SK-N-SH (cell line): ENCODE results near the gene SLC20A1. TPM values are rescaled to one million over a fixed set of nuclear protein-coding genes. Genes with fewer than 3 reads are reported as not detected.

Experiments used
- CTCF ChIA-PET: fragments of 300-600, 350-600 bp; formaldehyde crosslinking; extraction: SDS; loops from one replicate; lab custom pipeline; 2021; lab: Yijun Ruan, JAX
- POLR2A ChIA-PET: fragments of 350-600 bp; sonication (Branson Sonifier 250); formaldehyde crosslinking; extraction: SDS; loops from one replicate; lab custom pipeline; 2020; ENCODE audit warnings: antibody characterized with exemption, inconsistent platforms; lab: Yijun Ruan, JAX
- DNase-seq: peaks from one replicate; pipeline ENCODE4 v3.0.0; 2012
- H2AFZ ChIP-seq: fragments of 200-600 bp; sonication (generic); 2 replicates; pipeline ENCODE4 v1.8.1; 2016; ENCODE audit warnings: antibody characterized with exemption, mild to moderate bottlenecking, low read depth
- H3F3A ChIP-seq: fragments of 200-600 bp; sonication (generic); replicated peaks from 2 replicates; pipeline ENCODE3; 2016; ENCODE audit warnings: antibody characterized with exemption, mild to moderate bottlenecking; ENCODE audit not compliant: insufficient read depth
- H3K27ac ChIP-seq, 2 experiments: fragments of 200-500 bp in 1 of 2; fragments of 200-600 bp in 1 of 2; sonication (Bioruptor generic) in 1 of 2; sonication (generic), shearing (Covaris generic) in 1 of 2; 2 replicates each; pipeline versions ENCODE4 v1.5.1 to v1.6.1; 2014 to 2016; ENCODE audit warnings: low read depth in 2 of 2, inconsistent platforms in 1 of 2, low read length in 1 of 2, mild to moderate bottlenecking in 1 of 2, mixed read lengths in 1 of 2
- H3K27me3 ChIP-seq: fragments of 200-600 bp; sonication (generic), shearing (Covaris generic); 2 replicates; pipeline ENCODE4 v1.6.1; 2016; ENCODE audit warnings: mixed run types; ENCODE audit not compliant: insufficient read depth
- H3K36me3 ChIP-seq, 2 experiments: fragments of 200-500 bp in 1 of 2; fragments of 200-600 bp in 1 of 2; sonication (Bioruptor generic) in 1 of 2; sonication (generic) in 1 of 2; replicated peaks in 1 of 2; 2 replicates each; pipeline versions ENCODE3 to v1.5.1; 2014 to 2016; ENCODE audit warnings: low read length in 1 of 2, mild to moderate bottlenecking in 1 of 2; ENCODE audit not compliant: insufficient read depth in 2 of 2, control insufficient read depth in 1 of 2
- H3K4me1 ChIP-seq, 2 experiments: fragments of 200-500 bp in 1 of 2; fragments of 200-600 bp in 1 of 2; sonication (Bioruptor generic) in 1 of 2; sonication (generic), shearing (Covaris generic) in 1 of 2; 2 replicates each; pipeline versions ENCODE4 v1.5.1 to v1.6.1; 2014 to 2016; ENCODE audit warnings: low read depth in 1 of 2, low read length in 1 of 2, mixed run types in 1 of 2; ENCODE audit not compliant: insufficient read depth in 2 of 2, control insufficient read depth in 1 of 2
- H3K4me2 ChIP-seq: fragments of 200-600 bp; sonication (generic), shearing (Covaris generic); 2 replicates; pipeline ENCODE4 v1.6.1; 2017; ENCODE audit warnings: mixed run types
- H3K4me3 ChIP-seq, 2 experiments: fragments of 200-500 bp in 1 of 2; fragments of 200-600 bp in 1 of 2; sonication (Bioruptor generic) in 1 of 2; sonication (generic), shearing (Covaris generic) in 1 of 2; 2 replicates each; pipeline versions ENCODE4 v1.5.1 to v1.8.1; 2014 to 2016; ENCODE audit warnings: low read depth in 2 of 2, inconsistent platforms in 1 of 2, low read length in 1 of 2, mild to moderate bottlenecking in 1 of 2, mixed read lengths in 1 of 2, moderate library complexity in 1 of 2
- H3K79me2 ChIP-seq: fragments of 200-600 bp; sonication (generic); 2 replicates; pipeline ENCODE4 v1.8.1; 2017; ENCODE audit warnings: mild to moderate bottlenecking; ENCODE audit not compliant: insufficient read depth
- H3K9ac ChIP-seq: fragments of 200-600 bp; sonication (generic); 2 replicates; pipeline ENCODE4 v1.6.1; 2017; ENCODE audit warnings: mixed run types
- H3K9me2 ChIP-seq: fragments of 200-600 bp; sonication (generic); 2 replicates; pipeline ENCODE4 v1.6.1; 2017; ENCODE audit warnings: mixed run types
- H3K9me3 ChIP-seq: fragments of 200-600 bp; sonication (generic); 2 replicates; pipeline ENCODE4 v1.6.1; 2017; ENCODE audit warnings: mixed run types, mild to moderate bottlenecking, moderate library complexity
- H4K20me1 ChIP-seq: fragments of 200-600 bp; sonication (generic); 2 replicates; pipeline ENCODE4 v1.6.1; 2017; ENCODE audit warnings: mild to moderate bottlenecking, mixed run types; ENCODE audit not compliant: insufficient read depth
- CHD2 ChIP-seq: fragments of 150-350 bp; IDR thresholded peaks from 2 replicates; pipeline ENCODE4 v1.6.1; 2018; ENCODE audit warnings: low read length; ENCODE audit not compliant: partially characterized antibody
- FOXJ3 ChIP-seq: sonication (generic); formaldehyde crosslinking; IDR thresholded peaks from 2 replicates; pipeline ENCODE4 v1.5.1; 2020; ENCODE audit warnings: mild to moderate bottlenecking, missing genetic modification reagents
- FOXM1 ChIP-seq: IDR thresholded peaks from 2 replicates; pipeline ENCODE4 v1.4.0; 2012; ENCODE audit warnings: low read depth, mild to moderate bottlenecking
- GABPA ChIP-seq: IDR thresholded peaks from 2 replicates; pipeline ENCODE4 v1.4.0; 2012; ENCODE audit warnings: low read depth, mild to moderate bottlenecking
- JUND ChIP-seq: IDR thresholded peaks from 2 replicates; pipeline ENCODE4 v1.4.0; 2012
- MAX ChIP-seq: IDR thresholded peaks from 2 replicates; pipeline ENCODE4 v1.4.0; 2012; ENCODE audit warnings: low read depth
- MXI1 ChIP-seq: IDR thresholded peaks from 2 replicates; pipeline ENCODE4 v1.6.1; 2012; ENCODE audit warnings: mild to moderate bottlenecking, low read depth, low read length, improper control_type of control experiment
- NFIC ChIP-seq: IDR thresholded peaks from 2 replicates; pipeline ENCODE4 v1.4.0; 2012; ENCODE audit warnings: borderline replicate concordance
- POLR2AphosphoS5 ChIP-seq: IDR thresholded peaks from 2 replicates; pipeline ENCODE4 v1.6.1; 2012; ENCODE audit warnings: low read depth, low read length
- RAD21 ChIP-seq: IDR thresholded peaks from 2 replicates; pipeline ENCODE4 v1.6.1; 2012; ENCODE audit warnings: mild to moderate bottlenecking, low read length
- RCOR1 ChIP-seq: fragments of 150-350 bp; IDR thresholded peaks from 2 replicates; pipeline ENCODE4 v1.6.1; 2017; ENCODE audit warnings: antibody characterized with exemption, low read length
- RFX5 ChIP-seq: IDR thresholded peaks from 2 replicates; pipeline ENCODE4 v1.6.1; 2012; ENCODE audit warnings: mild to moderate bottlenecking, improper control_type of control experiment, low read length
- SIN3A ChIP-seq: IDR thresholded peaks from 2 replicates; pipeline ENCODE4 v1.6.1; 2012; ENCODE audit warnings: low read depth, mild to moderate bottlenecking, low read length, moderate library complexity, borderline replicate concordance
- SMC3 ChIP-seq: IDR thresholded peaks from 2 replicates; pipeline ENCODE4 v1.6.1; 2012; ENCODE audit warnings: low read depth, low read length, improper control_type of control experiment
- TCF12 ChIP-seq: IDR thresholded peaks from 2 replicates; pipeline ENCODE4 v1.4.0; 2012
- USF2 ChIP-seq: fragments of 150-350 bp; IDR thresholded peaks from 2 replicates; pipeline ENCODE4 v1.6.1; 2017; ENCODE audit warnings: antibody characterized with exemption, low read length, low read depth, borderline replicate concordance
- ZBTB33 ChIP-seq: IDR thresholded peaks from 2 replicates; pipeline ENCODE4 v1.4.0; 2012; ENCODE audit warnings: low read depth, borderline replicate concordance
- WGBS: methylation state at CpG from one replicate; pipeline ENCODE4 v1.1.6; 2017; ENCODE audit warnings: low lambda C conversion rate; 5-methylcytosine and 5-hydroxymethylcytosine counted together
- polyA plus RNA-seq, 3 experiments: library from polyadenylated mRNA; depleted of rRNA; stranded (reverse); fragments of >200 nt; gene quantifications; 2 replicates each; pipeline ENCODE4 v1.2.3, GENCODE V29; 2012

The SLC20A1 gene
- polyA plus RNA-seq, 1 of the 3 experiments (the other 2 are of a cell fraction), result 56.3 TPM

GRCh38 chr2:112692918-112693317 lies 47.2 kb downstream of the SLC20A1 start:
- H3K27ac ChIP-seq, result peak overlapping the region in 1 of 2 experiments; percentile 73; a peak in 2 of 4 replicates
- no peaks in the 10 kb centered on the region for H3K79me2 ChIP-seq
- POLR2A ChIA-PET, result no interaction called here
- H3K4me2 ChIP-seq, result peak overlapping the region; percentile 53
- H2AFZ ChIP-seq, result peak overlapping the region; percentile 54
- no peaks in the 10 kb centered on the region for H4K20me1 ChIP-seq
- peak overlapping the region; percentile 46 for H3K9ac ChIP-seq
- TF ChIP-seq USF2 (no peak), RAD21 (no peak), FOXJ3 (CRISPR knock-in tag) (no peak), FOXM1 (no peak), CHD2 (no peak), TCF12 (no peak), JUND (no peak), NFIC (no peak), MAX (no peak), SMC3 (no peak), MXI1 (no peak), RCOR1 (no peak), SIN3A (no peak), ZBTB33 (no peak)
- TF ChIP-seq, all 33 proteins: peak for 0
- Histone ChIP-seq H3K9me3 (no peaks in the 10 kb centered on the region), H3F3A (peaks cover 8% of the 10 kb centered on the region), H3K4me3 (no peak overlapping the region), H3K36me3 (no peaks in the 10 kb centered on the region), H3K27me3 (no peaks in the 10 kb centered on the region), H3K4me1 (peaks cover 5 to 21% of the 10 kb centered on the region in 2 experiments; a peak in 3 of 4 replicates), H3K9me2 (no peaks in the 10 kb centered on the region)
- CTCF ChIA-PET, result interaction anchor here (1.1 to 3.6 kb wide), 5 partner anchors 11 to 67 kb away, joined by 3 to 28 read pairs (median 14); no protein-coding TSS in a partner anchor
- DNase-seq, result no peak
- WGBS, result 93% methylated on average over 1 of the region's 1 CpG

GRCh38 chr2:112693596-112693995 lies 47.9 kb downstream of the SLC20A1 start:
- Histone ChIP-seq H3K27me3 (no peaks in the 10 kb centered on the region), H3K27ac (0 out of 4 replicates have a peak overlapping the region, but pooled peaks of 1 of the 2 experiments have one; percentile 73), H3K9me2 (no peaks in the 10 kb centered on the region), H3K4me1 (peaks cover 5 to 21% of the 10 kb centered on the region in 2 experiments; a peak in 3 of 4 replicates), H3K79me2 (no peaks in the 10 kb centered on the region), H2AFZ (peak overlapping the region; percentile 54), H3F3A (peaks cover 8% of the 10 kb centered on the region), H3K9me3 (no peaks in the 10 kb centered on the region), H3K36me3 (no peaks in the 10 kb centered on the region), H3K4me3 (no peak overlapping the region)
- no peak for DNase-seq
- 96% methylated on average over 9 of the region's 9 CpGs for WGBS
- ChIA-PET CTCF (interaction anchor here (1.4 to 3.6 kb wide), 3 partner anchors 33 to 68 kb away, joined by 3 to 28 read pairs (median 3); no protein-coding TSS in a partner anchor), POLR2A (no interaction called here)
- TF ChIP-seq FOXM1 (no peak), SIN3A (no peak), POLR2AphosphoS5 (no peak), GABPA (no peak), RFX5 (no peak)
- TF ChIP-seq, all 33 proteins: peak for 0
- Histone ChIP-seq H3K9ac (no peak overlapping the region), H4K20me1 (no peaks in the 10 kb centered on the region), H3K4me2 (no peak overlapping the region)
